Measurements from ENCODE around the gene ISM1.

- TF ChIP-seq CTCF (IDR thresholded peaks at IDR 0.05), result no peak
- no peak for TF ChIP-seq POLR2A (IDR thresholded peaks at IDR 0.05)
Observed at GRCh38 chr20:13234961-13235360, 13.9 kb downstream of the ISM1 start.
